ENCODE data around the gene HLA-DRA. TPM values are rescaled to one million over a fixed set of nuclear protein-coding genes. Genes with fewer than 3 reads are reported as not detected.

Gene HLA-DRA
- total RNA-seq, 1 donor = 0.45 TPM

GRCh38 chr6:32439139-32439538 is 548 bp upstream of the HLA-DRA start:
- TF ChIP-seq, protein P1, sequence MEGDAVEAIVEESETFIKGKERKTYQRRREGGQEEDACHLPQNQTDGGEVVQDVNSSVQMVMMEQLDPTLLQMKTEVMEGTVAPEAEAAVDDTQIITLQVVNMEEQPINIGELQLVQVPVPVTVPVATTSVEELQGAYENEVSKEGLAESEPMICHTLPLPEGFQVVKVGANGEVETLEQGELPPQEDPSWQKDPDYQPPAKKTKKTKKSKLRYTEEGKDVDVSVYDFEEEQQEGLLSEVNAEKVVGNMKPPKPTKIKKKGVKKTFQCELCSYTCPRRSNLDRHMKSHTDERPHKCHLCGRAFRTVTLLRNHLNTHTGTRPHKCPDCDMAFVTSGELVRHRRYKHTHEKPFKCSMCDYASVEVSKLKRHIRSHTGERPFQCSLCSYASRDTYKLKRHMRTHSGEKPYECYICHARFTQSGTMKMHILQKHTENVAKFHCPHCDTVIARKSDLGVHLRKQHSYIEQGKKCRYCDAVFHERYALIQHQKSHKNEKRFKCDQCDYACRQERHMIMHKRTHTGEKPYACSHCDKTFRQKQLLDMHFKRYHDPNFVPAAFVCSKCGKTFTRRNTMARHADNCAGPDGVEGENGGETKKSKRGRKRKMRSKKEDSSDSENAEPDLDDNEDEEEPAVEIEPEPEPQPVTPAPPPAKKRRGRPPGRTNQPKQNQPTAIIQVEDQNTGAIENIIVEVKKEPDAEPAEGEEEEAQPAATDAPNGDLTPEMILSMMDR (IDR thresholded peaks at IDR 0.05; ENCODE audit: insufficient read depth, low read length) = no peak
- H3K4me3 ChIP-seq (ENCODE audit: low read depth, low read length) = no peak overlapping the region
- no peak for DNase-seq (ENCODE audit: low read depth)

DNA sequence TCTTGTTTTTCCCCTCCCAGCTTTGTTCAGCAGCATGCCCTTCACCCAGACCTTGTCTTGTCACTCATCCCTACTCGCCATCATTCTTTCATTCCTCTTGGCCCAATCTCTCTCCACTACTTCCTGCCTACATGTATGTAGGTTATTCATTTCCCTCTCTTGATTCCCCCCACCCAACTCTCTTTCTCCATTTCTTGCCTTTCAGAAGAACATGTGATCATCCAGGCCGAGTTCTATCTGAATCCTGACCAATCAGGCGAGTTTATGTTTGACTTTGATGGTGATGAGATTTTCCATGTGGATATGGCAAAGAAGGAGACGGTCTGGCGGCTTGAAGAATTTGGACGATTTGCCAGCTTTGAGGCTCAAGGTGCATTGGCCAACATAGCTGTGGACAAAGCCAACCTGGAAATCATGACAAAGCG is 2.6 kb downstream of the HLA-DRA start:
- no peak for DNase-seq (ENCODE audit: low read depth)
- H3K4me3 ChIP-seq (ENCODE audit: low read depth, low read length) = no peak overlapping the region
- TF ChIP-seq, protein P1 (IDR thresholded peaks at IDR 0.05; ENCODE audit: insufficient read depth, low read length) = no peak

GRCh38 chr6:32442977-32443552 is 3.4 kb downstream of the HLA-DRA start:
- no peak overlapping the region for H3K4me3 ChIP-seq (ENCODE audit: low read depth, low read length)
- TF ChIP-seq, protein P1 (IDR thresholded peaks at IDR 0.05; ENCODE audit: insufficient read depth, low read length) = no peak
- DNase-seq (ENCODE audit: low read depth) = no peak

DNA sequence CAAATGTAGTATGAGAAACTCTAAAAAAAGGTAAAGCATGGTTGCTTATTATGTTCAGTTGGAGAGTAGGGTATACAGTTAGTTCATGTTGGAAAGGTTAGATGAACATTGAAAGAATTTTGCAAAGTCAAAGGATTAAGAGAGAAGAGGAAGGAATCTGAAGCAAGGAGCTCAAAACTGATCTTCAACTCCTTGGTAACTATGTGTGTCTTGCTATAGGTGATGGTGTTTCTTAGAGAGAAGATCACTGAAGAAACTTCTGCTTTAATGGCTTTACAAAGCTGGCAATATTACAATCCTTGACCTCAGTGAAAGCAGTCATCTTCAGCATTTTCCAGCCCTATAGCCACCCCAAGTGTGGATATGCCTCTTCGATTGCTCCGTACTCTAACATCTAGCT is 4.7 kb downstream of the HLA-DRA start:
- no peak for DNase-seq (ENCODE audit: low read depth)
- no peak overlapping the region for H3K4me3 ChIP-seq (ENCODE audit: low read depth, low read length)
- TF ChIP-seq, protein P1 (IDR thresholded peaks at IDR 0.05; ENCODE audit: insufficient read depth, low read length) = no peak

GRCh38 chr6:32445321-32445854 is 5.7 kb downstream of the HLA-DRA start:
- TF ChIP-seq, protein P1 (IDR thresholded peaks at IDR 0.05; ENCODE audit: insufficient read depth, low read length) = no peak
- no peak overlapping the region for H3K4me3 ChIP-seq (ENCODE audit: low read depth, low read length)
- DNase-seq (ENCODE audit: low read depth) = no peak

DNA sequence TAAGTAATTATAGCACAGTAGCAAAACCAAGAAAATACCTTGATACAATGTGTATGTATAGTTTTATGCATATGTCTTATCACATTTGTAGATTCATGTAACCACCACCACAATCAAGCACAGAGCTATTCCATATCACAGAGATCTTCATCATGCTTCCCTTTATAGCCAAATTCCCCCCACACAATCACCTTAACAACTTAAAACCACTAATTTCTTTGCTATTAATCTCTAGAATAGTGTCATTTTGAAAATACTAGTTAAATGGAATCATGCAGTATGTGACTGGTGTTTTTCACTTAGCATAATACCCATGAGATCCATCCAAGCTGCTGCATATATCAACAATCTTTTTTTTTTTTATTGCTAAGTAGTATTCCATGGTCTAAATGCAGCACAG is 8.2 kb downstream of the HLA-DRA start:
- TF ChIP-seq, protein P1 (IDR thresholded peaks at IDR 0.05; ENCODE audit: insufficient read depth, low read length) = no peak
- no peak for DNase-seq (ENCODE audit: low read depth)
- H3K4me3 ChIP-seq (ENCODE audit: low read depth, low read length) = no peak overlapping the region
